Naive thymus-derived CD4-positive, alpha-beta T cell (primary cell): ENCODE data around the gene NELFB. TPM values are rescaled to one million over a fixed set of nuclear protein-coding genes. Genes with fewer than 3 reads are reported as not detected.
A peak's percentile ranks its signal among the peaks of the same experiment; 100 is the strongest.
"Not testable (repeated sequence)": the region's sequence is repeated elsewhere in the genome, so short reads cannot be mapped to it uniquely, and the experiment has no call there.

Experiments used
- ATAC-seq: fragments of 150-1000 bp; cut with Tn5 transposase; 2 replicates; pipeline ENCODE4 v1.10.0; 2021; ENCODE audit warnings: mild to moderate bottlenecking, moderate library complexity
- CTCF ChIA-PET: fragments of 350-600 bp; sonication (Branson Sonifier 250); formaldehyde crosslinking; loops from one replicate; lab custom pipeline; 2021; ENCODE audit warnings: antibody characterized with exemption; lab: Charles Lee
- POLR2A ChIA-PET: fragments of 350-600 bp; sonication (Branson Sonifier 250); formaldehyde crosslinking; loops from one replicate; lab custom pipeline; 2021; ENCODE audit warnings: antibody characterized with exemption, inconsistent platforms; lab: Charles Lee
- DNase-seq, 9 donors: peaks; one replicate each; pipeline versions ENCODE4 v3.0.0 to v3.0.0-alpha.2; 2020 to 2022; ENCODE audit warnings: mixed read lengths in 1 of 9
- H3K27ac ChIP-seq: one replicate; pipeline ENCODE4 v1.7.0; 2013; ENCODE audit warnings: mild to moderate bottlenecking, low read depth, low read length, moderate library complexity
- H3K27me3 ChIP-seq, 2 donors: one replicate each; pipeline ENCODE4 v1.7.0; 2013; ENCODE audit warnings: low read length in 2 of 2, mild to moderate bottlenecking in 2 of 2, moderate library complexity in 2 of 2; ENCODE audit not compliant: control insufficient read depth in 2 of 2, insufficient read depth in 2 of 2
- H3K36me3 ChIP-seq, 3 experiments: 1 replicate in 2 of 3; 2 replicates in 1 of 3; pipeline ENCODE4 v1.7.0; 2013; ENCODE audit warnings: low read length in 3 of 3, mild to moderate bottlenecking in 3 of 3, moderate library complexity in 1 of 3; ENCODE audit not compliant: insufficient read depth in 3 of 3, control insufficient read depth in 2 of 3
- H3K4me1 ChIP-seq, 2 donors: one replicate each; pipeline ENCODE4 v1.7.0; 2013; ENCODE audit warnings: low read length in 2 of 2, mild to moderate bottlenecking in 2 of 2, moderate library complexity in 1 of 2; ENCODE audit not compliant: control insufficient read depth in 2 of 2, insufficient read depth in 2 of 2
- H3K4me3 ChIP-seq: 2 replicates; pipeline ENCODE4 v1.7.0; 2013; ENCODE audit warnings: mild to moderate bottlenecking, low read length
- H3K9me3 ChIP-seq, 3 experiments: 1 replicate in 2 of 3; 2 replicates in 1 of 3; pipeline ENCODE4 v1.7.0; 2013; ENCODE audit warnings: low read length in 3 of 3; ENCODE audit not compliant: control insufficient read depth in 2 of 3
- H3K27ac Mint-ChIP-seq, 9 donors: one replicate each; pipeline ENCODE4 v1.8.0; 2020 to 2022; ENCODE audit warnings: mixed read lengths in 9 of 9, mild to moderate bottlenecking in 8 of 9, moderate library complexity in 5 of 9, inconsistent platforms in 2 of 9
- H3K27me3 Mint-ChIP-seq, 5 donors: one replicate each; pipeline ENCODE4 v1.8.0; 2021 to 2022; ENCODE audit warnings: mixed read lengths in 5 of 5, mild to moderate bottlenecking in 1 of 5
- H3K36me3 Mint-ChIP-seq, 5 donors: one replicate each; pipeline ENCODE4 v1.8.0; 2020 to 2022; ENCODE audit warnings: mixed read lengths in 5 of 5, mild to moderate bottlenecking in 3 of 5, inconsistent platforms in 1 of 5
- H3K4me1 Mint-ChIP-seq, 7 donors: one replicate each; pipeline ENCODE4 v1.8.0; 2020 to 2022; ENCODE audit warnings: mixed read lengths in 7 of 7, mild to moderate bottlenecking in 3 of 7, inconsistent platforms in 1 of 7
- H3K4me3 Mint-ChIP-seq, 10 donors: one replicate each; pipeline ENCODE4 v1.8.0; 2020 to 2022; ENCODE audit warnings: mild to moderate bottlenecking in 10 of 10, mixed read lengths in 10 of 10, moderate library complexity in 6 of 10, inconsistent platforms in 2 of 10
- H3K9me3 Mint-ChIP-seq, 11 donors: one replicate each; pipeline ENCODE4 v1.8.0; 2020 to 2022; ENCODE audit warnings: mixed read lengths in 11 of 11, mild to moderate bottlenecking in 4 of 11, inconsistent platforms in 1 of 11, moderate library complexity in 1 of 11
- intact Hi-C, 2 donors: fragments of 100-400 bp; cut with micrococcal nuclease; formaldehyde crosslinking; loops; one replicate each; pipeline ENCODE4 v1.15.1; 2023
- polyA plus RNA-seq, 2 donors: library from polyadenylated mRNA; unstranded; fragments of 300-500 nt; fragmentation: Illumina TruSeq; gene quantifications; one replicate each; pipeline ENCODE4 v1.2.3, GENCODE V29; 2021
- total RNA-seq, 6 experiments: library from RNA in 5 of 6; stranded (reverse) in 5 of 6; gene quantifications; 1 replicate in 5 of 6; 2 replicates in 1 of 6; pipeline ENCODE4 v1.2.3 and lab custom pipeline; 2021 to 2026

NELFB gene
- total and polyA plus RNA-seq, 7 experiments from 2014 or later, result 22.9 to 64.2 (median 38.9) TPM

GRCh38 chr9:137255448-137256114 lies 454 bp downstream of the NELFB start:
- H3K4me1 Mint-ChIP-seq, result peaks cover 0 to 22% (median 17%) of the 10 kb centered on the region in 7 donors
- H3K27me3 ChIP-seq, result no peaks in the 10 kb centered on the region
- H3K4me3 Mint-ChIP-seq, result peak overlapping the region; percentile 79 to 94 (median 88)
- ChIA-PET POLR2A (interaction anchor here (0.7 to 9.5 kb wide), 13 partner anchors 10 to 847 kb away, joined by 3 to 168 read pairs (median 4); partner anchors contain the start of genes ANAPC2, EXD3, MAN1B1 and NOXA1), CTCF (interaction anchor here (0.8 to 2.6 kb wide), 3 partner anchors 15 to 19 kb away, joined by 4 to 9 read pairs (median 6); partner anchors contain the start of gene TUBB4B)
- H3K4me1 ChIP-seq, result peaks cover 11% of the 10 kb centered on the region in 2 donors
- H3K9me3 Mint-ChIP-seq, result peaks cover 0 to 1% (median 0%) of the 10 kb centered on the region in 11 donors
- H3K36me3 ChIP-seq, result peaks cover 0 to 31% (median 0%) of the 10 kb centered on the region in 3 experiments
- H3K27me3 Mint-ChIP-seq, result no peaks in the 10 kb centered on the region
- peak overlapping the region; percentile 91 for H3K4me3 ChIP-seq
- DNase-seq, result peak in 1 of 9 donors; percentile 24
- no peaks in the 10 kb centered on the region for H3K9me3 ChIP-seq
- peaks cover 0 to 8% (median 0%) of the 10 kb centered on the region in 5 donors for H3K36me3 Mint-ChIP-seq
- intact Hi-C loops, result loop anchor here (1.0 to 2.0 kb wide), 7 partner anchors 14 to 311 kb away; partner anchors contain the start of genes TUBB4B (in 2 of the 2), ANAPC2 (in 1 of the 2), FBXW5 (in 1 of the 2) and NDOR1 (in 1 of the 2)
- no peak for ATAC-seq
- H3K27ac Mint-ChIP-seq, result peak overlapping the region in 5 of 9 donors; percentile 65 to 91 (median 79)
- peak overlapping the region; percentile 70 for H3K27ac ChIP-seq

GRCh38 chr9:137256362-137256761 lies 1.2 kb downstream of the NELFB start:
- no peak for ATAC-seq
- H3K9me3 ChIP-seq, result no peaks in the 10 kb centered on the region
- Mint-ChIP-seq H3K4me3 (peak overlapping the region; percentile 79 to 94 (median 88)), H3K27ac (peak overlapping the region in 2 of 9 donors; percentile 51 to 60), H3K27me3 (no peaks in the 10 kb centered on the region), H3K9me3 (peaks cover 0 to 1% (median 0%) of the 10 kb centered on the region in 11 donors), H3K4me1 (peaks cover 0 to 22% (median 17%) of the 10 kb centered on the region in 7 donors), H3K36me3 (peaks cover 0 to 8% (median 0%) of the 10 kb centered on the region in 5 donors)
- H3K4me1 ChIP-seq, result peaks cover 11% of the 10 kb centered on the region in 2 donors
- ChIA-PET CTCF (interaction anchor here (0.6 to 1.4 kb wide), 4 partner anchors 15 to 449 kb away, joined by 3 to 6 read pairs (median 4); partner anchors contain the start of genes RABL6 and TUBB4B), POLR2A (interaction anchor here (0.7 to 9.5 kb wide), 10 partner anchors 9 to 275 kb away, joined by 3 to 168 read pairs (median 4); partner anchors contain the start of genes MAN1B1, TPRN and TUBB4B)
- H3K27me3 ChIP-seq, result no peaks in the 10 kb centered on the region
- intact Hi-C loops, result no loop called here
- no peak overlapping the region for H3K27ac ChIP-seq
- H3K36me3 ChIP-seq, result peaks cover 0 to 31% (median 0%) of the 10 kb centered on the region in 3 experiments
- no peak for DNase-seq
- peak overlapping the region; percentile 91 for H3K4me3 ChIP-seq

- no peak for DNase-seq
- no peaks in the 10 kb centered on the region for H3K27me3 ChIP-seq
- H3K4me1 ChIP-seq, result peaks cover 11% of the 10 kb centered on the region in 2 donors
- intact Hi-C loops, result no loop called here
- peaks cover 0 to 1% (median 0%) of the 10 kb centered on the region in 11 donors for H3K9me3 Mint-ChIP-seq
- no peak overlapping the region for H3K4me3 ChIP-seq
- H3K4me3 Mint-ChIP-seq, result peak overlapping the region in 9 of 10 donors; percentile 42 to 94 (median 88)
- CTCF ChIA-PET, result interaction anchor here (1.2 to 1.4 kb wide), 2 partner anchors 17 to 20 kb away, joined by 4 to 6 read pairs; no protein-coding TSS in a partner anchor
- peaks cover 0 to 22% (median 17%) of the 10 kb centered on the region in 7 donors for H3K4me1 Mint-ChIP-seq
- no peaks in the 10 kb centered on the region for H3K9me3 ChIP-seq
- H3K27ac Mint-ChIP-seq, result no peak overlapping the region
- peaks cover 0 to 12% (median 4%) of the 10 kb centered on the region in 5 donors for H3K36me3 Mint-ChIP-seq
- POLR2A ChIA-PET, result interaction anchor here (1.1 to 9.5 kb wide), 7 partner anchors 9 to 128 kb away, joined by 3 to 168 read pairs (median 4); partner anchors contain the start of genes TPRN and TUBB4B
- no peaks in the 10 kb centered on the region for H3K27me3 Mint-ChIP-seq
- ATAC-seq, result no peak
- peaks cover 0 to 31% (median 0%) of the 10 kb centered on the region in 3 experiments for H3K36me3 ChIP-seq
- H3K27ac ChIP-seq, result no peak overlapping the region
Observed at GRCh38 chr9:137256856-137257255, 1.7 kb downstream of the NELFB start.

- peak in 1 of 9 donors; percentile 3 for DNase-seq
- POLR2A ChIA-PET, H3K4me1 Mint-ChIP-seq, H3K9me3 ChIP-seq, H3K27ac ChIP-seq, H3K9me3 Mint-ChIP-seq, H3K27me3 ChIP-seq, H3K4me3 ChIP-seq, ATAC-seq, H3K27ac Mint-ChIP-seq, H3K4me1 ChIP-seq, H3K27me3 Mint-ChIP-seq, H3K4me3 Mint-ChIP-seq: not testable (repeated sequence)
- H3K36me3 Mint-ChIP-seq, result peaks cover 0 to 19% (median 6%) of the 10 kb centered on the region in 5 donors
- CTCF ChIA-PET, result interaction anchor here (1.4 kb wide), 1 partner anchor 26 kb away, joined by 3 read pairs; no protein-coding TSS in a partner anchor
- peaks cover 0 to 58% (median 4%) of the 10 kb centered on the region in 3 experiments for H3K36me3 ChIP-seq
- intact Hi-C loops, result loop anchor here in 1 of 2 donors (1.0 kb wide), 1 partner anchor 26 kb away; no protein-coding TSS in a partner anchor
Observed at GRCh38 chr9:137262173-137262908, 7.2 kb downstream of the NELFB start.

- Histone ChIP-seq H3K36me3 (peaks cover 0 to 60% (median 4%) of the 10 kb centered on the region in 3 experiments), H3K4me1 (no peaks in the 10 kb centered on the region), H3K27ac (no peak overlapping the region), H3K27me3 (no peaks in the 10 kb centered on the region), H3K4me3 (no peak overlapping the region), H3K9me3 (no peaks in the 10 kb centered on the region)
- POLR2A ChIA-PET, result no interaction called here
- Mint-ChIP-seq H3K27ac (no peak overlapping the region), H3K27me3 (no peaks in the 10 kb centered on the region), H3K4me1 (peaks cover 0 to 5% (median 0%) of the 10 kb centered on the region in 7 donors), H3K4me3 (no peak overlapping the region), H3K36me3 (peaks cover 0 to 23% (median 6%) of the 10 kb centered on the region in 5 donors), H3K9me3 (no peaks in the 10 kb centered on the region)
- CTCF ChIA-PET, result no interaction called here
- peak in 1 of 9 donors; percentile 3 for DNase-seq
- ATAC-seq, result no peak
- intact Hi-C loops, result loop anchor here in 1 of 2 donors (1.0 kb wide), 1 partner anchor 27 kb away; no protein-coding TSS in a partner anchor
Observed at GRCh38 chr9:137262909-137263285, 7.8 kb downstream of the NELFB start.

- POLR2A ChIA-PET, result interaction anchor here (1.1 kb wide), 1 partner anchor 9 kb away, joined by 5 read pairs; no protein-coding TSS in a partner anchor
- intact Hi-C loops, result no loop called here
Observed at GRCh38 chr9:137263506-137263905, 8.4 kb downstream of the NELFB start.

More at GRCh38 chr9:137263506-137263905, 8.4 kb downstream of the NELFB start:
- peaks cover 2 to 25% (median 6%) of the 10 kb centered on the region in 5 donors for H3K36me3 Mint-ChIP-seq
- no peaks in the 10 kb centered on the region for H3K27me3 Mint-ChIP-seq
- H3K36me3 ChIP-seq, result peaks cover 0 to 60% (median 4%) of the 10 kb centered on the region in 3 experiments
- CTCF ChIA-PET, result no interaction called here
- no peaks in the 10 kb centered on the region for H3K27me3 ChIP-seq
- H3K9me3 Mint-ChIP-seq, result no peaks in the 10 kb centered on the region
- H3K27ac Mint-ChIP-seq, result no peak overlapping the region
- peaks cover 0 to 6% (median 2%) of the 10 kb centered on the region in 7 donors for H3K4me1 Mint-ChIP-seq
- DNase-seq (no peak), ATAC-seq (no peak)
- no peak overlapping the region for H3K27ac ChIP-seq
- no peak overlapping the region for H3K4me3 ChIP-seq
- H3K9me3 ChIP-seq, result no peaks in the 10 kb centered on the region
- no peak overlapping the region for H3K4me3 Mint-ChIP-seq
- no peaks in the 10 kb centered on the region for H3K4me1 ChIP-seq
